Left cardiac atrium (tissue), 4 donors: ENCODE data around the gene ST3GAL5. TPM values are rescaled to one million over a fixed set of nuclear protein-coding genes. Genes with fewer than 3 reads are reported as not detected.

ENCODE experiments used
- ATAC-seq, 2 donors: fragments of 200-7000 bp; cut with Tn5 transposase; one replicate each; pipeline ENCODE4 v1.9.1; 2020; ENCODE audit warnings: mild to moderate bottlenecking in 2 of 2, moderate library complexity in 2 of 2
- DNase-seq: peaks from one replicate; pipeline ENCODE4 v3.0.0-alpha.2; 2020
- intact Hi-C, 2 donors: fragments of 100-400 bp; cut with DNase I; formaldehyde crosslinking; loops; one replicate each; pipeline versions ENCODE4 v1.14.1 to v1.15.1; 2022 to 2023
- total RNA-seq, 2 donors: library from RNA; stranded (reverse); fragmentation: NEBNext Ultra II Directional; extraction: Animal tissue kit (Norgen Biotek cat#: 25700); gene quantifications; one replicate each; pipeline ENCODE4 v1.2.1, GENCODE V29; 2021
- donor health status: DM: no; HTN: yes; CAD: no.
- donor health status: DM: no; HTN: yes; CAD: no; lungs with severe emphysema.
- donor health status: DM: yes; HTN: yes; CAD: no.
- donor health status: Dilated cardiomyopathy.

ST3GAL5 gene
- total RNA-seq, 2 donors from 2014 or later: 10.6 to 12.5 TPM

DNA sequence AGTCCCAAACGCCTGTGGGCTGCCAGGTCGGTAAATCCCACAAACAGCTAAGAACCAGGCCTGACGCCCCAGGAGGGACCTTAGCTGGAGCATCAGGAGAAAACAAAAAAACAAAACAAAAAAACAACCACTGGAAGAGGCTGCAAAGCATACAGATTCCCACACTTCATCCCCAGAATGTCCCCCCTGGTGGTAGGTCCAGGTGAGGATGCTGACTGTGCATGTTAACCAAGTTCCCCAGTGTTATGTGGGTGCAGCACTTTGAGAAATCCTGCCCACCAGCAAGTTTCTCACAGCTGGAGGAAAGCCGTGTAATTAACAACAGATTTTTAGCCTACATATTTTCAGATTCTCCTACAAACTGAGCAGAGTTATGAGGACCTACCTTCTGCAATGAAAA, 15.1 kb downstream of the ST3GAL5 start:
- DNase-seq (no peak), ATAC-seq (no peak)
- intact Hi-C loops: no loop called here

- no peak for ATAC-seq
- no peak for DNase-seq
- intact Hi-C loops: no loop called here
Measured at GRCh38 chr2:85872536-85873161, 16.1 kb downstream of the ST3GAL5 start.

DNA sequence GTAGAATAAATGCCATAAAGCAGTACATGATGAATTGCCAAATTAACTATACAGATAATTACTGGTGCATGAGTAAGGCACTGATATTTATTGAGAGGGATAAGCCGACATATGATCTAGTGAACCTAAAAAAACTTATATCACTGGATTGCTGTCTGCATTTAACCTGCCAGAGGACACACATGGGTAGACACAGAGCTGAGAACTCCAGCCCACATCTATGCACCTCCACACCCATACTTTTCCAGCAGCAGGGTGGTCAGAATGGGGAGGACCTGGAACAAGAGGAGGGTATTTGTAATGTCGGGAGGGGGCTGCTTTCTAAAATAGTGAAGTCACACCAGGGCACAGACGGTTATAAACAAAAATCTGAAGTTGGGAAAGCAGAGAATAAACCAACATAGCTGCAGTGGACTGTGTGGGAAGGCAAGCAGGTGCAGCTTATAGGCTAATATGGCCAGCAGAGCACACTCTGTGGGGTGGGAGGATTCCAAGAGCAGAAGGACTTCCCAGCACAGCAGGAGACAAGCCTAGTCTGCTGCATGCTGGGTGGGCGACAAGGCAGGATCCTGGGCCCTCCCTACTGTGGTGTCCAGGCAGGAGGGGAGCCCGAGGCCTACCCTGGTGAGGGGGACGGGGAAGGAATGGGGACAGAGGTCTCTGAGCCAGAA, 17.2 kb downstream of the ST3GAL5 start:
- ATAC-seq (no peak), DNase-seq (no peak)
- intact Hi-C loops: no loop called here

GRCh38 chr2:85868822-85869221, 20.0 kb downstream of the ST3GAL5 start:
- intact Hi-C loops: no loop called here

DNA sequence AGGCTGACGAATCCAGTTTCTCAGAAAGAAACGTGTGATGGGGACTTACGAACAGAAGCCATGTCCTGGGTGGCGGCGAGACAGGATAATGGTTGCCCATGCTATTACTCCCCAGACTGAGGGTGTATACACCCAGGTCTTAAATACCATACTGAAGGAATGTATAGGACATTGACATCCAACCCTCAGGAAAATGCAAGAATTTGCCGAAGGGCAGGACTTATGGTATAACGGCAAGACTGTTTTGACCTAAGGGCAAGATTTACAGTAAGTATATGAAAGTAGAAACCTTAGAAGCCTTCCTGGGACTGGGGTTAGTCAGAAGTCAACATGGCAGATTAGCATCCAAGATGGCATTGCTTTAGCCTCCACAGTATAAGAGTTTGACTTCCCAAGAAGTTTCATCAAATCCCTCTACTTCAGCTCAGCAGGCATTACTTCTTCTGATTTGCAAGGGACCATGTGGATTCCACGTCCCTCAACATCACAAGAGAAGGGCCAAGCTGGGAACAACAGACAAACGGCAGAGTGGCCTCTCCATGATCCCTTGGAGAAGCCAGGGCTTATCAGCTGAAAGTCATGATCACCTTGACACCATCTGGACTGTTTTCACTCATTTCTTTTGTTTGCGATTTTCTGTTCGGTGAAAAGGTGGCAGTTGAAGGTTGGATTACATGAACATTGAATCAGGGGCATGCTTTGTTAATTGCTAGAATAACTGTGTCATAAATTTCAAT, 21.1 kb downstream of the ST3GAL5 start:
- ATAC-seq: no peak
- intact Hi-C loops: no loop called here

More at GRCh38 chr2:85868822-85869221, 20.0 kb downstream of the ST3GAL5 start:
- no peak for DNase-seq
- no peak for ATAC-seq

GRCh38 chr2:85867121-85867520, 21.7 kb downstream of the ST3GAL5 start:
- DNase-seq (no peak), ATAC-seq (no peak)
- intact Hi-C loops: no loop called here

More for the DNA sequence above, 21.1 kb downstream of the ST3GAL5 start:
- no peak for DNase-seq

DNA sequence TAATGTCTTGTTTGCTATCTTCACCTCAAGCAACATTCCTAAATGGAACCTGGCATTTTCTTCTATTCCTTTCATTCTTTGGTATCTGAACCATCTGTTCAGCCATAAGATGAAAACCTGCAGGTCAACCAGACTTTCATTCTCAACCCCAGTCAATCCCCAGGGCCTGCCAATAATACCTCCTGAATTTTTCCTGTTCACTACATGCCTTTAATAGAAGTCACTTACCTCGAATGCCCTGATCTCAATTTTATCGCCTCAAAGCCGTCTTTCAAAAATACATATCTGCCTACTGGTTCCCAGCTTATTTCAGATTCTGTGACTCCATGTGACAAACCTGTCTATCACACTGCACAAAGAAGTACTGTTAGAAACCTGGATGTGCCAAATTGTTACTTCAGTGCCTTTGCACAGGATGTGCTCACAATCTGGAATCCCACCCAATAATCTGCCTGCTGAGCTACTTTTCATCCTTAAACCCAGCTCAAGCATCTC, 22.6 kb downstream of the ST3GAL5 start:
- intact Hi-C loops: no loop called here
- ATAC-seq (no peak), DNase-seq (no peak)

DNA sequence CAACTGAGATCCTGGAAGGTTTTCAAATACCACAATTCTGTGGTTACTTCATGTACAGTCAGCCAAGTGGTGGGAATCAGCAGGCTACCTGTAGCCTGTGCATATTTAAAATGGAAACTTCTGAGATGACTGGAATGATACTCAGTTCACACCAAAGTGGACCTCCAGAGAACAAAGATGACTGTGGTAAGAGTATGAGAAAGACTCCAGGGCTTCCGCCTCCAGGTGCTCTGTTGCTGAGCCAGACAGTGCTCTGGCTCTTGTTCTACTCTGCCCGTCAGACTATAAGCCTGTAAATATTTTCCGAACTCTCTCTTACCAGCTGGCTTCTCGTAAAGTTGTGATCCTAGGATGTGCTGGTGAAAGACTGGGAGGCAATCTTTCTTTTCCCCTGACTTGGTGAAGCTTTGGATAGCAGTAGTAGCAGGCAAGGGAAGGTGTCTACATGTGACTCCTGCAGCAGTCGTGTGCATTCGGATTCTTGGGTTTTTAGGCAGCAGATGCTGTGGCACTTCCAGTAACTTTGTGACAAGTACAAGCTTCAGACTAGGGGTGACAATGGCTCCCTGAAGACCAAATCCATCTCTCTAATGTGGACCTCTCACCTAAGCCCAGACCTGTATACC, 23.1 kb downstream of the ST3GAL5 start:
- intact Hi-C loops: no loop called here
- DNase-seq (no peak), ATAC-seq (peak in 1 of 2 donors; percentile 54)

DNA sequence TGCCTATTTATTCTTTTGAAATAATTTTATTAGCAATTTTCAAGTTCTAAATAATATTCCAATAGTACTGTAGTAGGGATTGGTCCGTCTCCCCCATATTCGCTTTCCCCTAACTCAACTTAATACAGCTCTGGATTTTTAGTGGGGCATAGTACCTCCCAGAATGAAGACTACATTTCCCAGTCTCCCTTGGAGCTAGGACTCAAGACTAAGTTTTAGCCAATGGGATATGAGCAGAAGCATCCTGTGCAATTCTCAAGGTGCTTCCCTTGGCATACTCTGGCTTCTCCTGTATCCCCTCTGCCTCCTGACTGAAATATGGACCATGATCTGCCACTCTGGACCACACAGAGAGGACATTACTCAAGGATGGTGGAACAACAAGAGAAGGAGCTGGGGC, 24.1 kb downstream of the ST3GAL5 start:
- intact Hi-C loops: no loop called here
- no peak for DNase-seq
- no peak for ATAC-seq

DNA sequence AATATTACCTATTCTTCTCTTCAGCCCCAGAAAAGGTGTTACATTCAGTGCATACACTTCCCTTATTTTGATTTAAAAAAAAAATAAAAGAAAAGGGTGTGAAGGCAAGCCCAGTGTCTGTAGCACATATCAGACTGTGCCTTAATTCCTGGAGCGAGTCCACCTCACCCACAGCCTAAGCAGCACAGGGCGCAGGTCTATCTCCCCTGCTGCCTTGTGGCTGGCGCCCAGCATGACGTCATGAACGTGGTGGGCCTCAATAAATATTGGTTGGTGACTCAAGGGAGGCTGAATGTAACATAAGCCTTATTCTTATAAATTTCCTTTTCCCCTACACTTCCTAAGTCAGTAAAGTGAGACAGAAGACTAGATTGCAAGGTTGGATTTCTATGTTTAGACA, 26.4 kb downstream of the ST3GAL5 start:
- ATAC-seq: no peak
- no peak for DNase-seq
- intact Hi-C loops: no loop called here

DNA sequence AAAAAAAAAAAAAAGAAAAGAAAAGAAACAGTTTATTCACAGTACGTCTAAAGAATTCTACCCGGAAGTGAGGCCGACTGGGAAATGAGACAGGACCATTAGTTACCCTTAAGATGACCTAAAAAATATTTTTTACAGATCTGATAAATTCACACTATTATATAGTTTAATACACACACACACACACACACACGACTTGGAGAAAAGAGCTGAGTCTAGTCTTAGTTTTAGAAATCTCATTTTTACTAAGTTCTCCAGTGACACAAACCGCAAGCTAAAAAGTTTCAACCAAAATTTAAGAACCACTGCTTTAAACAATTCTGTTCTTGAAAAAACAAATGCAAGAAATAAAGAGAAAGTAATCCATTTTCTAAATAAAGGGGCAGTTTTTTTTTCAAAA, 27.1 kb downstream of the ST3GAL5 start:
- DNase-seq (no peak), ATAC-seq (no peak)
- intact Hi-C loops: no loop called here

DNA sequence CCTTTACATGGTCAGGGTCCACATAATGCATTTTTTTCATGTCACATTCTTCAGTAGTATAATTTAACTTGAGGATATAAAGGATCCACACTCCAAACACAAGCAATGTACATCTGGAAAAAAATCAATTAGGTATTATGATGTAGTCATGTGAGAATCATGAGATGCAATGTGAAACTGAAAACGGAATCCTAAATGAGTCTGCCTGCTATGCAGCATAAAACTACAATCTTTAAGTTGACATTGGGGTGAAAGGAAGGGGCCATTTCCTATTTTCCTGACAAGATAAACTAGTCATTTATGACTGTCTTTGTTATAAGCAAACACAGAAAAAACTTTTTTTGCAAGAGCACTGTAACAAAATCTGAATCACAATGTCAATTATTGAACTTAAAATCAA, 27.6 kb downstream of the ST3GAL5 start:
- DNase-seq: no peak
- no peak for ATAC-seq
- intact Hi-C loops: no loop called here

DNA sequence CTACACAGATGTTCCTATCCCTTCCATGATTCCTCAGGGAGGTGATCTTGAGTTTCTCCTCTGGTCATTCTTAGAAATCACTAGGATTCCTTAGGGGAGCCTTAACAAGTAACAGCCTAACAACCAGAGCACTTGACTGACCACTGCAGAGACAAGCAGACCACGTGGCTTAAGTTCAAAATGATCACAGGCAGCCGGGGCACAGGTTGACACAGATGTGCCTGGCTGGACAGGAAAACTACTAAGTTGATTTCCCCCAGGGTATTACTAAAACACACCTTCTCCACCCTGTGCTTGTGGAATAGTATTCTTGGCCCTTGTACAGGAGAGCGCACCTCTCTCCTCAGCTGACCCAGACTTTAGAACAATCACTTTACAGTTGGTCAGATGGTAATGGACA, 29.9 kb downstream of the ST3GAL5 start:
- no peak for DNase-seq
- no peak for ATAC-seq
- intact Hi-C loops: no loop called here

DNA sequence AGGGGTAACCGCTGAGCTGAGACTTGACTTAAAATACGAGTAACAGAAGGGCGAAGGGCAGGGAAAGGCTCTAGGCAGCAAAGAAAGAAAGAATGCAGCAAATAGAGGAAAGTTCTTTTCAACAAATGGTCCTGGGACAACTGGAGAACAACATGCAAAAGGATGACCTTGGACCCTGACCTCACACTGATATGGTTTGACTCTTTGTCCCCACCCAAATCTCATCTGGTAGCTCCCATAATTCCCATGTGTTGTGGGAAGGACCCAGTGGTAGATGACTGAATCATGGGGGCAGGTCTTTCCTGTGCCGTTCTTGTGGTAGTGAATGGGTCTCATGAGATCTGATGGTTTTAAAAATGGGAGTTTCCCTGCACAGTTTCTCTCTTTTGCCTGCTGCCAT, 33.9 kb downstream of the ST3GAL5 start:
- no peak for DNase-seq
- no peak for ATAC-seq
- intact Hi-C loops: no loop called here

DNA sequence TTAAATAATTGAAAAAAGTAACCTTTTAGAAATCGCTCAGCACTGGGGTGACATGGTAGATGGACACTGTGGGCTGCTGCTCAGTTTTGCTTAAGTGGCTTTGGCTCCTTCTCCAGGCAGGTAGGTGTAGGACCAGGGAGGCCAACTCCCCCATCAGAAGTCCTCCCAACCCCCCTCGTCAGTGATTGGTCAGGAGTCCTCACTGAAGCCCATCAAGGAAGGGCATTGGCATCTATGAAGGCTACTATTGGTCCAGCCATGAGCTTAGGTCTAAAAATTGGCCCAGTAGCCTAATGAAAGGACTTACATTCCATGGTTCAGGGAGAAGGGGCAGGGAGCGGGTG, 34.7 kb downstream of the ST3GAL5 start:
- intact Hi-C loops: no loop called here
- DNase-seq: no peak
- ATAC-seq: peak in 1 of 2 donors; percentile 24

GRCh38 chr2:85853499-85854165, 35.2 kb downstream of the ST3GAL5 start:
- intact Hi-C loops: no loop called here
- DNase-seq (no peak), ATAC-seq (peak; percentile 10 to 50)

- intact Hi-C loops: no loop called here
- peak; percentile 69 to 71 for ATAC-seq
- no peak for DNase-seq
Measured at GRCh38 chr2:85852937-85853498, 35.8 kb downstream of the ST3GAL5 start.

- DNase-seq (no peak), ATAC-seq (no peak)
- intact Hi-C loops: no loop called here
Measured at GRCh38 chr2:85852152-85852840, 36.5 kb downstream of the ST3GAL5 start.
